Measurements from ENCODE around the gene DOCK10. TPM values are rescaled to one million over a fixed set of nuclear protein-coding genes. Genes with fewer than 3 reads are reported as not detected.

DOCK10 gene
- total and polyA plus RNA-seq, 9 of the 15 experiments (the other 6 are each of a cell fraction or from before 2014, with no cell fraction given), result 0.01 to 0.87 (median 0.18) TPM

DNA sequence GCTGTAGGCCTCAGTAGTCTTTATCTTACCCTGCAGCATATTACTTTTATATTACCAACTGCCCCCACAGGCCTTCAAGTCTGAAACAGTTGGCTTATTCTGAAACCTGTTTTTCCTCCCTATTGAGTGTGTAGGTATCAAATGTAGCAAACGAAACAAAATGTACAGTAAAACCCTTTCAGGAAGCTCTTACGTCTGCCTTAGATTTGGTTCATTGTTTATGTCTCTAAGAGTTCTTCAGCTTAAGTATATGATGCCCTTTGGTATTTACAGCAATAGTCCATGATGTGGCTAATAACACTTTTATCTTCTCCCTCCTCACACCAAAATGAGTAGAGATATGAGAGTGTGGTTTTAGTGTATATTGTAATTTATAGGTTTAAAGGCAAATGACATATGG is 108.8 kb downstream of the DOCK10 start:
- POLR2A ChIA-PET, result no interaction called here
- Histone ChIP-seq H3K36me3 (ENCODE audit: control insufficient read depth, insufficient read depth, low read length) (no peaks in the 10 kb centered on the region), H3K9me1 (ENCODE audit: control insufficient read depth, insufficient read depth, low read length) (no peaks in the 10 kb centered on the region), H3K4me1 (replicated peaks in 1 of 2; ENCODE audit: control insufficient read depth in 2 of 2, insufficient read depth in 2 of 2, low read length in 2 of 2) (no peaks in the 10 kb centered on the region), H3K79me2 (ENCODE audit: control insufficient read depth, insufficient read depth, low read length) (no peaks in the 10 kb centered on the region), H3K9me3 (replicated peaks; ENCODE audit: control insufficient read depth, insufficient read depth, low read depth, low read length) (no peaks in the 10 kb centered on the region), H3K4me3 (no peak overlapping the region), H3K27ac (ENCODE audit: extremely low read depth, low read depth, low read length) (no peak overlapping the region), H4K20me1 (replicated peaks; ENCODE audit: control insufficient read depth, insufficient read depth, low read length) (no peaks in the 10 kb centered on the region), H2AFZ (ENCODE audit: low read depth, low read length) (no peak overlapping the region), H3K27me3 (ENCODE audit: control insufficient read depth in 2 of 2, insufficient read depth in 2 of 2, low read length in 2 of 2) (no peaks in the 10 kb centered on the region), H3K4me2 (ENCODE audit: insufficient read depth, low read length) (no peak overlapping the region), H3K9ac (ENCODE audit: insufficient read depth in 1 of 2, low read depth in 2 of 2, low read length in 2 of 2) (no peak overlapping the region)
- FAIRE-seq (no peak), DNase-seq (ENCODE audit: extremely low read depth in 1 of 4, low spot score in 3 of 4) (no peak), ATAC-seq (no peak)
- WGBS (ENCODE audit: insufficient coverage, low coverage, missing lambda C conversion rate), result 0% methylated on average over 2 of the region's 2 CpGs
- BruUV-seq (replicated peaks), result no TSS peak
- intact Hi-C loops (cut with micrococcal nuclease), result no loop called here
- in situ Hi-C loops (cut with MboI), result no loop called here
- CTCF ChIA-PET (ENCODE audit: low intra/inter-chr PET ratio), result no interaction called here
- TF ChIP-seq CAMTA2 (CRISPR knock-in tag; conservative IDR thresholded peaks at IDR 0.05), result no peak
- no peak for TF ChIP-seq CEBPG (CRISPR knock-in tag; IDR thresholded peaks at IDR 0.05)
- no peak for TF ChIP-seq CEBPG (tag; conservative IDR thresholded peaks at IDR 0.05 in 1 of 2, IDR thresholded peaks at IDR 0.05 in 1 of 2)
- TF ChIP-seq, protein P1, sequence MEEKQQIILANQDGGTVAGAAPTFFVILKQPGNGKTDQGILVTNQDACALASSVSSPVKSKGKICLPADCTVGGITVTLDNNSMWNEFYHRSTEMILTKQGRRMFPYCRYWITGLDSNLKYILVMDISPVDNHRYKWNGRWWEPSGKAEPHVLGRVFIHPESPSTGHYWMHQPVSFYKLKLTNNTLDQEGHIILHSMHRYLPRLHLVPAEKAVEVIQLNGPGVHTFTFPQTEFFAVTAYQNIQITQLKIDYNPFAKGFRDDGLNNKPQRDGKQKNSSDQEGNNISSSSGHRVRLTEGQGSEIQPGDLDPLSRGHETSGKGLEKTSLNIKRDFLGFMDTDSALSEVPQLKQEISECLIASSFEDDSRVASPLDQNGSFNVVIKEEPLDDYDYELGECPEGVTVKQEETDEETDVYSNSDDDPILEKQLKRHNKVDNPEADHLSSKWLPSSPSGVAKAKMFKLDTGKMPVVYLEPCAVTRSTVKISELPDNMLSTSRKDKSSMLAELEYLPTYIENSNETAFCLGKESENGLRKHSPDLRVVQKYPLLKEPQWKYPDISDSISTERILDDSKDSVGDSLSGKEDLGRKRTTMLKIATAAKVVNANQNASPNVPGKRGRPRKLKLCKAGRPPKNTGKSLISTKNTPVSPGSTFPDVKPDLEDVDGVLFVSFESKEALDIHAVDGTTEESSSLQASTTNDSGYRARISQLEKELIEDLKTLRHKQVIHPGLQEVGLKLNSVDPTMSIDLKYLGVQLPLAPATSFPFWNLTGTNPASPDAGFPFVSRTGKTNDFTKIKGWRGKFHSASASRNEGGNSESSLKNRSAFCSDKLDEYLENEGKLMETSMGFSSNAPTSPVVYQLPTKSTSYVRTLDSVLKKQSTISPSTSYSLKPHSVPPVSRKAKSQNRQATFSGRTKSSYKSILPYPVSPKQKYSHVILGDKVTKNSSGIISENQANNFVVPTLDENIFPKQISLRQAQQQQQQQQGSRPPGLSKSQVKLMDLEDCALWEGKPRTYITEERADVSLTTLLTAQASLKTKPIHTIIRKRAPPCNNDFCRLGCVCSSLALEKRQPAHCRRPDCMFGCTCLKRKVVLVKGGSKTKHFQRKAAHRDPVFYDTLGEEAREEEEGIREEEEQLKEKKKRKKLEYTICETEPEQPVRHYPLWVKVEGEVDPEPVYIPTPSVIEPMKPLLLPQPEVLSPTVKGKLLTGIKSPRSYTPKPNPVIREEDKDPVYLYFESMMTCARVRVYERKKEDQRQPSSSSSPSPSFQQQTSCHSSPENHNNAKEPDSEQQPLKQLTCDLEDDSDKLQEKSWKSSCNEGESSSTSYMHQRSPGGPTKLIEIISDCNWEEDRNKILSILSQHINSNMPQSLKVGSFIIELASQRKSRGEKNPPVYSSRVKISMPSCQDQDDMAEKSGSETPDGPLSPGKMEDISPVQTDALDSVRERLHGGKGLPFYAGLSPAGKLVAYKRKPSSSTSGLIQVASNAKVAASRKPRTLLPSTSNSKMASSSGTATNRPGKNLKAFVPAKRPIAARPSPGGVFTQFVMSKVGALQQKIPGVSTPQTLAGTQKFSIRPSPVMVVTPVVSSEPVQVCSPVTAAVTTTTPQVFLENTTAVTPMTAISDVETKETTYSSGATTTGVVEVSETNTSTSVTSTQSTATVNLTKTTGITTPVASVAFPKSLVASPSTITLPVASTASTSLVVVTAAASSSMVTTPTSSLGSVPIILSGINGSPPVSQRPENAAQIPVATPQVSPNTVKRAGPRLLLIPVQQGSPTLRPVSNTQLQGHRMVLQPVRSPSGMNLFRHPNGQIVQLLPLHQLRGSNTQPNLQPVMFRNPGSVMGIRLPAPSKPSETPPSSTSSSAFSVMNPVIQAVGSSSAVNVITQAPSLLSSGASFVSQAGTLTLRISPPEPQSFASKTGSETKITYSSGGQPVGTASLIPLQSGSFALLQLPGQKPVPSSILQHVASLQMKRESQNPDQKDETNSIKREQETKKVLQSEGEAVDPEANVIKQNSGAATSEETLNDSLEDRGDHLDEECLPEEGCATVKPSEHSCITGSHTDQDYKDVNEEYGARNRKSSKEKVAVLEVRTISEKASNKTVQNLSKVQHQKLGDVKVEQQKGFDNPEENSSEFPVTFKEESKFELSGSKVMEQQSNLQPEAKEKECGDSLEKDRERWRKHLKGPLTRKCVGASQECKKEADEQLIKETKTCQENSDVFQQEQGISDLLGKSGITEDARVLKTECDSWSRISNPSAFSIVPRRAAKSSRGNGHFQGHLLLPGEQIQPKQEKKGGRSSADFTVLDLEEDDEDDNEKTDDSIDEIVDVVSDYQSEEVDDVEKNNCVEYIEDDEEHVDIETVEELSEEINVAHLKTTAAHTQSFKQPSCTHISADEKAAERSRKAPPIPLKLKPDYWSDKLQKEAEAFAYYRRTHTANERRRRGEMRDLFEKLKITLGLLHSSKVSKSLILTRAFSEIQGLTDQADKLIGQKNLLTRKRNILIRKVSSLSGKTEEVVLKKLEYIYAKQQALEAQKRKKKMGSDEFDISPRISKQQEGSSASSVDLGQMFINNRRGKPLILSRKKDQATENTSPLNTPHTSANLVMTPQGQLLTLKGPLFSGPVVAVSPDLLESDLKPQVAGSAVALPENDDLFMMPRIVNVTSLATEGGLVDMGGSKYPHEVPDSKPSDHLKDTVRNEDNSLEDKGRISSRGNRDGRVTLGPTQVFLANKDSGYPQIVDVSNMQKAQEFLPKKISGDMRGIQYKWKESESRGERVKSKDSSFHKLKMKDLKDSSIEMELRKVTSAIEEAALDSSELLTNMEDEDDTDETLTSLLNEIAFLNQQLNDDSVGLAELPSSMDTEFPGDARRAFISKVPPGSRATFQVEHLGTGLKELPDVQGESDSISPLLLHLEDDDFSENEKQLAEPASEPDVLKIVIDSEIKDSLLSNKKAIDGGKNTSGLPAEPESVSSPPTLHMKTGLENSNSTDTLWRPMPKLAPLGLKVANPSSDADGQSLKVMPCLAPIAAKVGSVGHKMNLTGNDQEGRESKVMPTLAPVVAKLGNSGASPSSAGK (IDR thresholded peaks at IDR 0.05), result no peak
- TF ChIP-seq BRF1 (IDR thresholded peaks at IDR 0.05; ENCODE audit: borderline replicate concordance, extremely low read depth, insufficient read length), result no peak
- no peak for TF ChIP-seq CHD1 (IDR thresholded peaks at IDR 0.05; ENCODE audit: low read length)
- no peak for TF ChIP-seq ZNF24 (IDR thresholded peaks at IDR 0.05)
- TF ChIP-seq RBM15 (IDR thresholded peaks at IDR 0.05; ENCODE audit: insufficient read depth, low read length), result no peak
- no peak for TF ChIP-seq ZNF717 (CRISPR knock-in tag; IDR thresholded peaks at IDR 0.05)
- no peak for TF ChIP-seq ELF2 (CRISPR knock-in tag; IDR thresholded peaks at IDR 0.05)
- no peak for TF ChIP-seq CC2D1A (IDR thresholded peaks at IDR 0.05)

All from K562 (cell line).